ENCODE data around the gene RPL26. TPM values are rescaled to one million over a fixed set of nuclear protein-coding genes. Genes with fewer than 3 reads are reported as not detected.

Gene RPL26
- polyA plus RNA-seq, 6 donors from 2014 or later, result 1,225 to 2,056 (median 1,703) TPM

Other genes starting within 250 kb of the RPL26 start
- gene PER1, start 230.8 kb downstream of the RPL26 start, polyA plus RNA-seq (ENCODE audit: low read depth in 6 of 6), result 10 to 100 TPM in 5 of 6 donors, 1 to 10 TPM in 1; 4.5 to 20.9 (median 13.5) TPM
- 10 to 100 TPM; 37.8 to 89.1 (median 65.9) TPM for gene VAMP2, start 220.2 kb downstream of the RPL26 start, polyA plus RNA-seq (ENCODE audit: low read depth in 6 of 6)
- 10 to 100 TPM; 29.9 to 42.3 (median 34.7) TPM for gene TMEM107, start 206.8 kb downstream of the RPL26 start, polyA plus RNA-seq (ENCODE audit: low read depth in 6 of 6)
- 10 to 100 TPM; 14.8 to 24.2 (median 20.4) TPM for gene BORCS6, start 193.0 kb downstream of the RPL26 start, polyA plus RNA-seq (ENCODE audit: low read depth in 6 of 6)
- not detected for gene AURKB, start 172.6 kb downstream of the RPL26 start, polyA plus RNA-seq (ENCODE audit: low read depth in 6 of 6)
- 10 to 100 TPM; 13.5 to 34.9 (median 22.3) TPM for gene CTC1, start 135.1 kb downstream of the RPL26 start, polyA plus RNA-seq (ENCODE audit: low read depth in 6 of 6)
- gene PFAS, start 133.9 kb downstream of the RPL26 start, polyA plus RNA-seq (ENCODE audit: low read depth in 6 of 6), result 10 to 100 TPM; 11.6 to 29.8 (median 17.9) TPM
- 100 to 1,000 TPM in 1 of 6 donors, 10 to 100 TPM in 5; 65.8 to 110 (median 79.7) TPM for gene RANGRF, start 94.5 kb downstream of the RPL26 start, polyA plus RNA-seq (ENCODE audit: low read depth in 6 of 6)
- gene SLC25A35, start 87.8 kb downstream of the RPL26 start, polyA plus RNA-seq (ENCODE audit: low read depth in 6 of 6), result 1 to 10 TPM; 1.5 to 4.6 (median 2.1) TPM
- gene ARHGEF15, start 73.0 kb downstream of the RPL26 start, polyA plus RNA-seq (ENCODE audit: low read depth in 6 of 6), result not detected
- gene ODF4, start 43.4 kb downstream of the RPL26 start, polyA plus RNA-seq (ENCODE audit: low read depth in 6 of 6), result not detected
- gene RNF222, start 14.6 kb upstream of the RPL26 start, polyA plus RNA-seq (ENCODE audit: low read depth in 6 of 6), result under 1 TPM in 3 of 6 donors, not detected in 3; 0.13 to 0.35 (median 0.23) TPM
- gene NDEL1, start 52.7 kb upstream of the RPL26 start, polyA plus RNA-seq (ENCODE audit: low read depth in 6 of 6), result 10 to 100 TPM; 38.4 to 54.9 (median 44.6) TPM
- 1 to 10 TPM in 3 of 6 donors, under 1 TPM in 2, not detected in 1; 0.35 to 5.0 (median 1.9) TPM for gene MYH10, start 247.5 kb upstream of the RPL26 start, polyA plus RNA-seq (ENCODE audit: low read depth in 6 of 6)

Measured in naive B cell (primary cell).